Central memory CD4-positive, alpha-beta T cell (primary cell): Measurements from ENCODE around the gene ALPK1.
"Not testable (repeated sequence)": the region's sequence is repeated elsewhere in the genome, so short reads cannot be mapped to it uniquely, and the experiment has no call there.

Source experiments
- DNase-seq: peaks from one replicate; pipeline ENCODE4 v3.0.0; 2022

The ALPK1 gene

DNA sequence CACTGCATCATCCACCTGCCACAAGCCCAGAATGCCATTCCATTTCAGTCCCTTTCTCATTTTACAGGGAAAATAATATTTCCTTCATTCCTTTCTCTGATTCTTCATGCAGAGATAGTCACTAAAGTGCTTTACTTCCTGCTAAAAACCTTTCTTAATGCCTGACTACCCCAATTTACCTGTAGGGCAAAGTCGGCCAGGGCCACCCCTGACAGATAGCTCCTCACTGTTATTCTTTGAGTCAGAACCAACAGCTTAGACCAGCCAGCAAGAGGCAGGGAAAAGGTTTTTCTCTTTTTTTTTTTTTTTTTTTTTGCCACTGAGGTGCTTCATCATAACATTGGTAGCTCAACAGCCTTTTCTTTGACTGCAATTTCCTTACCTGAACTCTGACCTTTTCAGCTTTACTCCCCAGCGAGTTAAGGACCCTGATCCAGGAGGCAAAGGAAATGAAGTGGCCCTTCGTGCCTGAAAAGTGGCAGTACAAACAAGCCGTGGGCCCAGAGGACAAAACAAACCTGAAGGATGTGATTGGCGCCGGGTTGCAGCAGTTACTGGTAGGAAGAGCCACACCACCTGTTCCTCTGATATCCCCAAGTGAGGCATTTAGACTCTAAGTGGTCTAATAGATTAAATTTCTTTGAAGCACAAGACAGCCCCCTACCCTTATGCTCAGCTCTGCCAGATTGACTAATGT is 85.0 kb downstream of the ALPK1 start:
- no peak for DNase-seq

DNA sequence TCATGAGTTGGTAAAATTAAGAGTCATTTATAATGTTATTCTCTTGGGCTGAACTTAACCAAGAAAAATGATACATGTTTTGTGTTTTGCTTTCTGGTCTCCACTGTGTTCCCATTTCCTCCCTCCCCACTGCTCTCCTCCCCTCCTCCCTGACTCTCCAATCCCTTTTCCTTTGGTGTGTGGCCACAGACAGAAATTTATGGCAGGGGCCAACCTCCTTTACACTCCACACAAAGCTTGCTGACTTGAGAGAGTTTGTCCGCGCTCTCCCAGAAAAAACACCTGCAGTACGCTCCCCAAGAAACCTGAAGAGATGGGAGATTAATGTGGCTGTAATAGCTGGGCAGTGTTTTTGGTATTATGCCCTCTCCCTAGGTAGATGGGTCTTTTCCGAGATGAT is 88.9 kb downstream of the ALPK1 start:
- no peak for DNase-seq

DNA sequence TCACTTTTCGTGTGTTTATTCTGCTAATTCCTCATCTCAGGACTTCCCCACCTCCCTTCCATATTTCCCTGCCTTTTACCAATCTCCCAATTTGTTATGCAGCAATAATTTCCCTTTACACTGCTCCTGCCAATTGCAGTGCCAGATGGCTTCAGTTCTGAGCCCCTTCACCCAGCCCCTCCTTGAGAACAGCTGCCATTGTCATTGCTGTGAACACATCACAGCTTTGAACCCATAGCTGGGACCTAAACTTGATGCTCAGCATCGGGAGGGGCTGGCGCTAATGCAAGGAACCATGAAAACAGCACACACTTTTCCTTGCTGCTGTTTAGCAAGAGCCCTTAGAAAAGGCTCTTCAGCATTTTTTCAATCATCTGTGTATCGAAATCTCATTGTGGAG is 104.9 kb downstream of the ALPK1 start:
- DNase-seq, result no peak

DNA sequence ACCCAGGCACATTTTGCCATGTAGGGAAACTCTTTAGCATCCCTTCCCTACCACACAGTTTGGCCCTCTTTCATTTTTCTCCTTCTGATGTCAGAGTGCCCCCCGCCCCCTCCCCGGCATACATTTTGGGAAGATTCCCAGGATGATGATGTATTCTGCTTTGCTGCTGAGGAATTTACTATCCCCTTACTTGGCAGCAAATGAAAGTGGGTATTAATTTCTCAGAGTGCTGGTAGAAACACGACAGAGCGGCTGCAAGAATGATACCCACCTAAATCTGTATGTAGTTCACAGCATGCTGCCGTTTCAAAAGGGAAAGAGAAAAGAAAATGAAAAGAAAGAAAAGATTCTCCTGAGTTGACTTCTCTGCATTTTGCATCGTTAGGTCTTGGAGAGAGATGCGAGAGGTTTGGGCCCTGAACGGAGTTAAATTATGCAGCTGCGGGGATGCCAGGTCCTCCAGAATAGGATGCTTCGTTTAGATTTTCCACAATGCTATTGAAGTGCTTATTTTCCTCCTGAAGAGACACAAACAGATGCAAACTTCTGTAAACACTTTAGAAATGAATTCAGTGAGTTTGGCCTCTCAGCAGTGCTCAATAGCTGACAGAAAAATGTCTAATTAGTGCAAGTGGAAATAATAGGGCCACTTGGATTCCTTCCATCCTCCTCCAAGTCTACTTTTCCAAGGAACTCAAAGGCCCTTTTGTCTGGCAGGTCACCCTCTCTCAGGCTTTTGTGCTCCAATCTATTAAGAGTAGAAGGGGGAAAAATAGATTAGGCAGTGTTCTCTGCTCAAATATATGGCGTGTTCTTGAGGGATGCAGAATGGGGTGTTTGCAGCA is 106.2 kb downstream of the ALPK1 start:
- DNase-seq, result no peak

DNA sequence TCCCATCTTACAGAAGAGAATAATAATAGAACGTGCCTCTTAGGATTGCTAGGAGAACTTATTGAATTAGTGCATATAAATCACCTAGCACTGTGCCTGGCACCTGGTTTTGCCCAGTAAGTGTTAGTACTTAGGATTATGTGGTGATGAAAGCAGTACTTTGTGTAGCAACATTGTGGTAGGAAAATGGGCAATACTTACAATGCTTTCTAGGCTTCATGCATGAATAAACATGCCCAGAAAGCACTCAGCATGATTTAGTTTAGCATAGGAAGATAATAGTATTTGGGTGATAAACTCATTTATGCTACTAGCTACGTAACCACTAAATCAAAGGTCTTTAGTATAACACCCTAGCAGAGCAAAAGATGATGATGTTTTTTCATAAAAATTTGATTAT is 113.2 kb downstream of the ALPK1 start:
- no peak for DNase-seq

DNA sequence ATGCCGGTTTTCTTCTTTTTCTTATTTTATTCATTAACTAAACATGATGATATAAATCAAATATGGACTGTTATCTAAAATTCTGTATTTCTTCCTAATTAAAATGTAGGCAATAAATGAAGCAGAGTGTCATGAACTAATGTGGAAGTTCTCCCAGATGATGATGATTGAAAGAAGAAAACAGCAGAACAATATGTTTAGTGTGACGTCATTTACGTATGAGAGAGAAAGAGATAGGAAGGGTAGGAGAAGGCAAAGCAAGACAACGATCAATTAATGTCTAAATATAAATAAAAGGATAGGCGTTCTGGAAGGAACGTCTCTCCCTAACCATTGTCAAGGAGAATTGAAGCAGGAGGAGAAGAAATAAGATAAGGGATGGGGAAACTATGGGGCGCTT is 113.6 kb downstream of the ALPK1 start:
- DNase-seq, result no peak

DNA sequence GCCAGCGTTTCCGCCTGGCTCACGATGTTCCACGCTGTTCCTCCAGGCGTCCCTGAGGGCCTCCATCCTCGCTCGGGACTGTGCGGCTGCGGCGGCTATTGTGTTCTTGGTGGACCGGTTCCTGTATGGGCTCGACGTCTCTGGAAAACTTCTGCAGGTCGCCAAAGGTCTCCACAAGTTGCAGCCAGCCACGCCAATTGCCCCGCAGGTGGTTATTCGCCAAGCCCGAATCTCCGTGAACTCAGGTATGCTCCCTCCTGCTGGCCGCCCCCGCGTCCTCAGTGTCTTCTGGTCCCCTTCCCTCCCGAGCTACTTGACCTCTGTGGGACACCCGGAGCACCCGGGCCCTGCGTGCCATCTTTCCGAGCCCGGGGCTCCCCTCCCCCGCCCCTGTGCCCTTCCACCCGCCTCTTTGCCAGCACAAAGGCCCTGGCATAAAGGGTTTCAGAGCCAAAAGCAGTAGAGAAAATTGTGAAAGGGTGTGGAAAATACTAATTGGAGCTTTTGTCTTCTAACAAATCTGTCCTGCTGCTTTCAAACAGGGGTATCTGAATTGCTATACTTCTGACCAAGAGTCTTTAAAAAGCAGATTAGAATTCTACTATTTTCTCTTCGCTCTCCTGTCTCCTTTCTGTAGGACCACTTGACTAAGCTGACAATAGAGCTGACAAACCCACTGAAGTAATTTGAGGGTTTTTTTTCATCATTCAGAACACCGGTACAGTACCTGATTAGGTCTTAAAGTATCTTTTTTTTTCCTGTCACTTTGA is 114.8 kb downstream of the ALPK1 start:
- DNase-seq, result no peak

DNA sequence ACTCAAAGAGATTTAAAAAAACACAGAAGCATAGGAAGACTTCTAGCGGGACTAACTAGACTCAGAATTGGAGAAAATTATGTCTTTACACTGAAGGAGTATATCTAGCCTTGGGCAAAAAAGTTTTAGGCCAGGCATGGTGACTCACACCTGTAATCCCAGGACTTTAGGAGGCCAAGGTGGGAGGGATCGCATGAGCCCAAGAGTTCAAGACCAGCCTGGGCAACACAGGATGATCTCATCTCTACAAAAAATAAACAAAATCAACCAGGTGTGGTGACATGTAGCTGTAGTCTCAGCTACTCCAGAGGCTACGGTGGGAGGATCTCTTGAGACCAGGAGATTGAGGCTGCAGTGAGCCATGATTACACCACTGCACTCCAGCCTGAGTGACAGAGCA is 119.3 kb downstream of the ALPK1 start:
- no peak for DNase-seq

DNA sequence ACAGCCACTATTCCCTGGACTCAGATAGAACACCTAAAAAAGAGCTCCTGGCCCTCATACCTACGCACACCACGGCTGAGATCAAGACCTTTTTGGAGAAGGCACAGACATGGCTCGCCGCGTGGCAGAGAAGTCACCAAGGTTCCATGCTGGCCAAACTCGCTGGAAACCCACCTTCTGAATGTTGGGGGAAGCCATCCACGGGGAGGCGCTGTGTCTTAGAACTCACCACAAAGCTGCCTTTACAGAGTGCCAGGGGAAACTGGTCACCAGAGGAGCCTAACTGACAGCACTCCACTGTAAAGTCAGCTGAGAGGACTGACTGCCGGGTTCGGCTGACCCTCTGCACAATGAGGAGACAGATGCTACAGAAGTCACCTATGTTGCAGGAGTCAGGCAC is 120.9 kb downstream of the ALPK1 start:
- no peak for DNase-seq

DNA sequence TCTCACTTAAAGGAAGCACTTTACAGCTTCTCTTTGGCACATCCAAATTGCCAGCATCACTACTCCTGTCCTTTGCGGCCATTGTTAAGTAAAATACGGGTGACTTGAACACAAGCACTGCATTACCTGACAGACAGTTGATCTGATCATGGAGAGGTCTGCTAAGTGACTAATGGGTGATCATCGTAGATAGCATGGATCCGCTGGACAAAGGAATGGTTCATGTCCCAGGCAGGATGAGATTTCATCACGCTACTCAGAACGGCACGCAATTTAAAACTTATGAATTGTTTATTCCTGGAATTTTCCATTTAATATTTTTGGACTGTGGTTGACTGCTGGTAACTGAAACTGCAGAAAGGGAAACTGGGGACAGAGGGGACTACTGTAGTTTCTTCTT is 124.7 kb downstream of the ALPK1 start:
- no peak for DNase-seq

DNA sequence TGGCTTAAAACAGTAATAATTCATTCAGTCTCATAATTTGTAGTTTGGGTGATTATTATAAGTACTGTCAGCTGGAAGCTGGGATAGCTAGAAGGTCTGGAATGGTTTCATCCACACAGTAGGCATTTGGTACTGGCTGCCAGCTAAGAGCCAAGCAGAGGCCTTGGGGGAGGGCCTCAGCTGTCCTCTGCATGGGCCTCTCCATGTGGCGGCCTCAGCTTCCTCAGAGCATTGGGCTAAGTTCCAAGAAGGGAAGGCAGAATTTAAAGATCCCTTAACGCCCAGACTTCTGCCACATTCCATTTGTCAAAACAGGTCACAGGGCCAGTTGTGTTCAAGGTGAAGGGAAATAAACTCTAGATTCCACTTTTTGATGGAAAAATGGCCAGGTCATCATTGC is 125.5 kb downstream of the ALPK1 start:
- DNase-seq, result no peak

DNA sequence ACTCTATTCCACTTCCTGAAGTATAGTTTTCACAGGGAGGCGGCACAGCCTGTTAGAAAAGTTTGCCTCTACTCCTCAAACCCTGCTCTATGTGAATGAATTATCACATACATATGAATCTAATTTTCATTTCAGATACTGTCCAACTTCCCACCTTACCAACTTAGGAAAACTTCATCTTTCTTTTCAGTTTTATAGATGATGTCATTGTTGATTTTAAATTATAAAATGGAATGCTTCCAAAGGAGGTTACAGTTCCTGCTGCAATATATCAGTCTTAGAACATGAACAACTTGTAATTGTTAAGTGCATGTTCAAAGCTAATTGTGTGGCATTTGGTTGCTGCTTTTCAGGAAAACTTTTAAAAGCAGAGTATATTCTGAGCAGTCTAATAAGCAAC is 126.4 kb downstream of the ALPK1 start:
- no peak for DNase-seq

DNA sequence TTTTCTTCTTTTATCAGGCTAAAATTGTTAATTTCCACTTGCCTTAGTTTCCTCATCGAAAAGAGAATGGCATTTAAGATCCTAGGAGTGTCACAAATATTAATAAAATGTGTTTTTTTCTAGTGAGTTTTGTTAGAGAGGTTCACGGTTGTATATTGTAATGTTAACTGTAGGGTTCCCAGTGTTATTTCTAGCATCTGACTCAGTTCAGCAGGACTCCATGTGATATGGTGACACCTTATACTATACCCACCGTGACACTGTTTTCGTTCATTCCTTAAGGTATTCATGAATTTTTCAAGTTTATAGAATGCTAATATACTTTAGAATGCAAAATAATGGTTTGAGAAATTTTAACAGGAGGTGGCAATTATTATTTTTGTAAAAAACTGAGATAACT is 128.7 kb downstream of the ALPK1 start:
- DNase-seq, result no peak

DNA sequence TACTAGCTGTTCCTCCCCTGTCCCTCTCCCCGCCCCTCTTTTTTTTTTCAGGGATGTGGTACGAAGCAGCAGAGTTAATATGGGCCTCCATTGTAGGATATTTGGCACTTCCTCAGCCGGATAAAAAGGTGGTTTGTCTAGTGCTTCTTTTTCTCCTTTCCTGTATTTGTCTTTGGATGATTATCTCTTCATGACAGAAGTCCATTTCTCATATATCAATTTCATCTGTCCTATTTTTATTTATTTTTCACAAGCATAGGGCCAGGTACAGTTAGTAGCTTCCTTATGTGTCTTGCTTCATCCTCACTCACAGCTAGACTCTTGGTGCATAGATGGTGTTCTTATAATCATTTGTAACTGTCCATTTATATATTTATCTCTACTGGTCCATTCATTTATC is 129.2 kb downstream of the ALPK1 start:
- DNase-seq, result no peak

DNA sequence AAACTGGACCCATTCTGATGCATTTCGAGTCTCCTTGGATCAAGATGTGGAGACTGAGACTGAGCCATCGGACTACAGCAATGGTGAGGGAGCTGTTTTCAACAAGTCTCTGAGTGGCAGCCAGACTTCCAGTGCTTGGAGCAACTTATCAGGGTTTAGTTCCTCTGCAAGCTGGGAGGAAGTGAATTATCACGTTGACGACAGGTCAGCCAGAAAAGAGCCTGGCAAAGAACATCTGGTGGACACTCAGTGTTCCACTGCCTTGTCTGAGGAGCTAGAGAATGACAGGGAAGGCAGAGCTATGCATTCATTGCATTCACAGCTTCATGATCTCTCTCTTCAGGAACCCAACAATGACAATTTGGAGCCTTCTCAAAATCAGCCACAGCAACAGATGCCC is 134.0 kb downstream of the ALPK1 start:
- no peak for DNase-seq

DNA sequence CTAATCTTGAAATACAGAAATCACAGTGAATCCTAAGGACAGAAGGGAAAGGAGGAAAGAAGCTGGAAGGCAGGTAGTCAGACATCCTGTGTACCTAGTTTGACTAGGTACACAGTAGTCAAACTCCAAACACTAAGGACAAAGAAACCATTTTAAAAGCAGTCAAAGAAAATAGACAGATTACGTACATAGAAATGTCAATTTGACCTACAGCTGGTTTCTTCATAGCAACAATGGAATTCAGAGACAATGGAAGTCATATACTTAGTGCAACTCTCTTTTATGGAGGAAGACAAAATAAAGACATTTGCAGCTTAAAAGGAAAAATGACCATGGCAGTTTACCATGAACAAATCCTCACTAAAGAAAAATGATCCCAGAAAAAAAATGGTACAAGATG is 139.8 kb downstream of the ALPK1 start:
- DNase-seq, result no peak

DNA sequence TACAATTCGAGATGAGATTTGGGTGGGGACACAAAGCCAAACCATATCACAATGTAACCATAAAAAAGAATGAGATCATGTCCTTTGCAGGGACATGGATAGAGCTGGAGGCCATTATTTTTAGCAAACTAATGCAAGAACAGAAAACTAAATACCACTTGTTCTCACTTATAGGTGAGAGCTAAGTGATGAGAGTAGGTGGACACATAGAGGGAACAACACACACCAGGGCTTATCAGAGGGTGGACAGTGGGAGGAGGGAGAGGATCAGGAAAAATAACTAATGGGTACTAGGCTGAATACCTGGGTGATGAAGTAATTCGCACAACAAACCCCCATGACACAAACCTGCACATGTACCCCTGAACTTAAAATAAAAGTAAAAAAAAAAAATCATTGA is 145.1 kb downstream of the ALPK1 start:
- DNase-seq, result not testable (repeated sequence)

DNA sequence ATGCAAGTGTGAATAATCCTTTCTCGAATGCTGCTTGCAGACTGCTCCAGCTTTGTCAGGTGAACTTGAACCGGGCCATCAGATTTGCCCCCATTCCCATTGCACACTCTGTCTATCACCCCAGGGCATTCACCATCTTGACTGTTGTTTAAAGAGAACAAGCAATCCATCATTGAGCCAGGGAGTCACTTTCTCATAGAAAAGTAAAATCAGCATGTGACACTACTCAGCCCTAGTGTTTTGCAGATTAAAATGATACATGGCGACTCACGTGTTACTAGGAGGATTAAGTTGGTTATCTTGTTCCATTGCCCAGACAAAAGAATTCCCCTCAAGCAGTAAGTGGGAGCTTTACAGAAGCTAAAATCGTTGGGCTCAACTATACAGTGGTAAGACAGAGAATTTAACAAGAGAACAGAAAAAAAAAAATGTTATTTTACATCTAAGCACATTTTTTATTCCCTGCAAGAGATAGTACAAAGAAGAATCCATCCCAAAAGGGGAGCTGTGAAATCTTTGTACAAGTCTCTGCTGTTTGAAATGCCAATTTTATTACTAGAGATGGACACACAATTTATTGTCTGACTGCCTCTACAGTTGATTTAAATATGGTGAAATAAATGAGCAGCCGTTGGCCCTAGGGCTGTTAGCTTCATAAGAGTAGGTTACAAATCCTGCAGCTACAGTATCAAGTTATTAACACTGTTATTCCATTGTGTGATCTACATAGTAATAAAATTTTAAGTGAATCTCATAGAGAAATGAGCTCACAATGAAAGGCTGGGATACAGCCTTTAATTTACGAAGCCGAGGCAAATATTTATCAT is 151.3 kb downstream of the ALPK1 start:
- DNase-seq, result no peak

DNA sequence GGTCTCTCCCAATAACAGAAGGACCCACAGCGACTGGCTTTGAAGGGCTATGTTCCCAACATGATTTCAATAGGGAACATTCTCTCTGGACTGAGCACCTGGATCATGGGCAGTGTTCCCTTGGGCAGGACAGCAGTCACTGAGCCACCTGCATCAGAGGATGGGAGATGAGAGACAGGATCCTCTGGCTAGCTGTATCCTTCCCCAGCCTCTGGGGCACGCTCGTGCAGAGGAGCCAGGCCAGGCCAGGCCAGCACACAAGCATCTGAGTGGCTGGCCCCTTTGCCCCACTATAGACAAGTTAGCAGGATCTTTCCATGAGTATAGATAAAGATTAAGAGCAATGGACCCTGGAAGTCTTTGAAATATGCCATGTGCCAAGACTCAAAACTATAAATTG is 152.5 kb downstream of the ALPK1 start:
- no peak for DNase-seq

DNA sequence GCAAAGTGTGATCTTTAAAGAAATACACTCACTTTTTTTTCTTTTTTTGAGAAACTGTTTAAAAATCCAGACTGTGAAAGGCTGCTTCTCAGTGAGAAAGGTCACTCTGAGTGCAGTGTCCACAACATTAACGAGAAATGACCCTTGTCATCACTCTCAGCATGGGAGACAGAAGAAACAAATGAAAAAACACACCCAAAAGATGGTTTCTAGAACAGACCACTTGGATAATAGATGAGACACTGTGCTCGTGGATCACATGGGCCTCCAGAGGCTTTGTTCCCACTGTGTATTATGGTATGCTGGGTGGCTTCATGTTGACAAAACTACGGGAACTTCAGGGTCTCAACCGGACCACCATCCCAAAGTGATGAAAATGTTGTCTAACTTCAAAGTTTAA is 153.9 kb downstream of the ALPK1 start:
- DNase-seq, result no peak

DNA sequence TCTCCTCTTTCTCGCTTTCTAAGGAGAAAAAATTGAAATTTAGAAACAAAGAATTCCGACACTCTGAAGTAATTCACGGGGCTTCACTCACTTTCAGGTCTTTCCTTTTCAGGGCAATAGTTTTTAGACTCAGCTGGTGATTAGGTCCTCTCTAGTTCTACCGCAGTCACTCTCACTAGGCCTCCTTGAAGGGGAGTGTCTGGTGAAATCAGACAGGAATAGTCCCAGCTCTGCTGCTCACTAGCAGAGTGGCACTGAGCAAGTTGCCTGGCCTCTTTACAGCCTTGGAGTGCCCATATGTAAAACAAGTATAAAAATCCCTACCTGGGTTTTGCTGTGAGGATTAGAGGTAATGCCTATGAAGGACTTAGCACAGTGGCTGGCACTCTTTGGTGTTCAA is 154.7 kb downstream of the ALPK1 start:
- DNase-seq, result no peak

DNA sequence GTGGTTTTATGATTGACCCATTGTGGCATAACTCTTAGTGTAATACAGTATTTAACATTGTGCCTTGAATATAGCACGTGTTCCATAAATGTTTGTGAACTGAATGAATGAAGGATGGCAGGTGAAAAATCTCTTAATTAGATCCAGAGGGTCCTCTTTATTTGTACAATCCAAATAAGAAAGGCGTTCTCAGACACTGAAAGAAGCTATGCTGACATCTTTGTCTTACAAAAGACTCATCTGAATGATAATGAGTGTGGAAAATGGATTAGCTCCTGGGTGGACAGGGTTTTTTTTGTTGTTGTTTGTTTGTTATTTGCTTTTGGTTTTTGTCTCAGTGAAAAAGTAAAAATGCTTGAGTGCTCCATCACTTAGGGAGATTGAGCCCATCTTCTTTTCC is 156.2 kb downstream of the ALPK1 start:
- DNase-seq, result no peak

DNA sequence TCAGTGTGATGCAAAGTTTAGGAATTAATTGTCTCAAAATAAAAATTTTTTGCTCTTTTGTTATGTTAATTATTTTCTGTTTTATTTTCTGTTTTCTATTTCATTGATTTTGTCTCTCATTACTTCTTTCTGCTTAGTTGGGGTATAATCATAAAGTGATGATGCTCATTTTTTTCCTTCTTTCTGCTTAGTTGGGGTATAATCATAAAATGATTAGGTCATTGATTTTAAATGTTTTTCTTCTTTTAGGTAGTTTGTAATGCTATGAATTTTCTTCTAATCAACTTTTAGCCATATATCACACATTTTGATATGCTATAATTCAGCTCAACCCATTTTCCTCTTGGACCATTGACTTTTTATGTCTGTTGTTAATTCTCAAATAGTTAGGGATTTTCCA is 175.1 kb downstream of the ALPK1 start:
- no peak for DNase-seq
